Measurements from ENCODE around the gene TIGD2.

GRCh38 chr4:89113415-89113814, 2.1 kb downstream of the TIGD2 start:
- TF ChIP-seq OSR1 (CRISPR knock-in tag; IDR thresholded peaks at IDR 0.05), result no peak
- no peak for TF ChIP-seq ZNF565 (CRISPR knock-in tag; conservative IDR thresholded peaks at IDR 0.05; ENCODE audit: low read depth)
- no peak for TF ChIP-seq ZFP3 (CRISPR knock-in tag; IDR thresholded peaks at IDR 0.05)
- no peak for TF ChIP-seq TOX (CRISPR knock-in tag; IDR thresholded peaks at IDR 0.05; ENCODE audit: borderline replicate concordance)
- TF ChIP-seq ZC3H10 (CRISPR knock-in tag; IDR thresholded peaks at IDR 0.05), result no peak

All from SK-N-SH treated with all-trans-retinoic acid at 6 μM for 48 hours (cell line).